ENCODE measurements around the gene MYOM3.

The MYOM3 gene

DNA sequence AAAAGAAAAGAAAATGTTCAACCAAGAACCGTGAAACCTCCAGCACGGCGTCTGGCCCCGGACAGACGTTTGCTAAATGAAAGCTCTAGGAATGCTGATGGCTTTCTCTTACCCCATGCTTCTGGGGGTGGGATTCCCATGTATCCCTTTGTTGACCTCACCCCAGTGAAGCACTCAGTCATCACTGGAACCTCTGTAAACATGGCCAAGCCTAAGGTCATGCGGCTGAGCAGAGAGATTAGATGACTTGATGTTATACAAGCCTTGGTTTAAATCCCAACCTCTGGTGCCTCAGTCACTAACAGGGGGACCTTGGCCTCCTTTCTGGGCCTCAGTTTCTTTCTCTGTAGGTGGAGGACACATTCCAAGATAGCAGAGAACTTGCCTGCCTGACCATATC, 2.8 kb upstream of the MYOM3 start:
- DNase-seq (ENCODE audit: low read depth), result no peak

DNA sequence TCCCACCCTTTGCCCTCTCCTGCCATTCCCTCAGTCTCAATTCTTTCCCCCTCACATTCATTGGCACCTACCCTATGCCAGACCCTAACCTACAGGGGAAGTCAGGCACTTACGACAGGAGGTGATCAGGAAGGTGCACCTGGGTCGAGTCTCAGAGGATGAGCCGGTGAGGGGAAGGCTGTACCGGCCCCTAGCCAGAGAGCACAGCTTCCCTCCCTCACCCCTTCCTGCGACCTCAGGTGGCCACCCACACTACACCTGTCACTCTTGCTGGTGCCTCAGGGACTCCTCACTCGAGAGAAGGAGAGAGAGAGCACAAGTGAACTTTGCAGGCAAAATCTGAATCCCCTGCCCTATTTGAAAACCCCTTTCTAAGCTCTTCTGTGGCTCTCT, 1.7 kb upstream of the MYOM3 start:
- DNase-seq (ENCODE audit: low read depth), result no peak

DNA sequence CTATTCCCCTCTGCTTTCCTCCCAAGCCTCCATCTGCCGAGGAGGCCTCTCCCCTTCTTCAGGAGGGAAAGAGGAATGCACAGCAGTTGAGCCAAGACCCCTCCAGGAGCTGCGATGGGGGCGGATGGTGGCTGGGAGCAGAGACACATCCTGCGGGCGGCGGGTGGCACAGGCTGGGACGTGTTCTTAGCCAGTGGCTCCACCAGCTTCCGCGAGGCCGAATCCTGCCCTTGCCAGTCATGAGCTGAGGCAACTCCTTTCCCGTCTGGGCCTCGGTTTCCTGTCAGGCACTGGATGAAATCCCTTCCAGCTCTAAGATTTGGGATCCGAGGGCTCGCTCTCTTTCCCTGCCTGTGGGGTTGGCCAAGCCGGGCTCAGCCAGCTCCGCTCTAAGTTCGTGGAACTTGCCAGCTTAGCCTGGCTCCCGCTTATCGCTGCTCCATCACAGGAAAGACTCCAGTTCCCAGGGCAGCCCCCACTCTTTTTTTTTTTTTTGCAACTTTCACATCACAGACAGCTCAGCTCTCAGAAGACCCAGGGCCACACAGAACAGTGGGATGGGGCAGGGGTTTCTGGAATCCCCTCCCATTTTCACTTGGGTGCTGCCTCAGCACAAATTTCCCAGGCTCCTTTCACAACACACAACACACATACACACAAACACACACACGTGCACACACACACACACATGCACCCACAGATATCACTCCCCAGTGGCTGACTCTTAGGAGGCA, 506 bp downstream of the MYOM3 start:
- peak; percentile 38 for DNase-seq (ENCODE audit: low read depth)

DNA sequence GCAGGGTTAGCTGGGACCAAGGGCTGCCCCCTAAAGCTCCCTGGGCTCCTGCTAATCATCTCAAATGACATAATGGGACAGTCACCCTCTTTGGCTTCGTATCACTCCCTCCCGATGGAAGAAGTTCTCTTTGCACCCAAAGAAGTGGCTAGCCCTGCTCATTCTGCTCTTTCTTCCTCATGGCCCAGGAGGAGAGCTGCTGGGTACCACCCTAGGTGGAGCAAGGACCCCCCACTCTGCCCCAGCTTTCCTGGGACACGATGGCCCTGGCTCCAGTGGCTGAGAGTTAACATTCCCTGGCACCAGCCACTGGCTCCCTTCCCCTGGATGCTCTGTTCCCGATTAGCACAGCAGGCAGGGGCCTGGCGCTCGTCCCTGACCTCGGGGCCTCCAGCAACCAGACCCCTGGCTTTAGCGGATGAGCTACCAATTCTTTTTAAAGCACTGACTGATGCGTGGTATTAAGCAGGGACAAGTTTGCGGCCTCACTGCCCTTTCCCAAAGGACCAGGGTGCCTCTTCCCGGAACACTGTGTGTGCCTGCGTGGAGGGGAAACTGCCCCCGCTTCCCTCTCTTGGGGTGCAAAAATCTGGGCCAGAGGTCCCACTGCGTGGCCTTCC, 1.2 kb downstream of the MYOM3 start:
- no peak for DNase-seq (ENCODE audit: low read depth)

GRCh38 chr1:24109686-24110475, 2.1 kb downstream of the MYOM3 start:
- DNase-seq (ENCODE audit: low read depth), result no peak

GRCh38 chr1:24109166-24109483, 2.8 kb downstream of the MYOM3 start:
- no peak for DNase-seq (ENCODE audit: low read depth)

DNA sequence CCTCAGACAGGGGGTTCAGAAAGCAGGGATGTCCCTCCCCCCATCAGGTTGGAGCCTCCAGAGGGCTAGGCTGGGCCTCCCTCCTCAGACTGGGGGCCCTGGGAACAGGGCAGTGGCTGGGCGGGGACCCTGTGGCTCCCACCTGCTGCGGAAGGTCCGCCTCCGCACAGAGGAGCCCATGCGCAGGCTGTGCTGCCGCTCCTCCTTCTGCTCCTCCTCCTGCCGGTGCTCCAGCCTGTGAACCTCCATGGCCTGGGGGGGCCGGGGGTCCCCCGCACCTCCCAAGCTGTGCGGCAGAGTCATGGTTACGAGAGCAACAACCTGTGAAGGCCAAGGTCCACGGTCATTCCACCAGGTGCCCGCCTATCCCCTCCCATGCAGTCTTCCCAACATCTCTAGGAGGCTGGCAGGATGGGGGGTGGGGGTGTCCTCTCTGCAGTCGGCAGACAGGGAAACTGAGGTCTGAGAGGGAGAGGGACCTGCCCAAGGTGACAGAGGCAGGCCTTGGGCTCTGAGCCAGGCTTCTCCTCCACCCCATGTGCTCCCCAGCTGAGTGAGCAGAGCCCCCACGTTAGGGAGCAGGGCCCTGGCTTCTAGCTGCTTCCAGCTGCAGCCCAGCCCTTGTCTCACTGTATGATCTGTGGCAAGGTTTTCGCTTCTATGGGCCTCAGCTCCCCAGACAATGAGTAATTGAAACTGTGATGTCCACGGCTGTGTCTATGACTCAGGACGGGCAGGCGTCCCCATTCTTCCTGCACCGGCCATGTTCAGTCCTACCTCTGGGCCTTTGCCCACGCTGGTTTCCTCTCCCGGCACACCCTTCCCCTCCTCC, 3.4 kb downstream of the MYOM3 start:
- peak; percentile 52 for DNase-seq (ENCODE audit: low read depth)

DNA sequence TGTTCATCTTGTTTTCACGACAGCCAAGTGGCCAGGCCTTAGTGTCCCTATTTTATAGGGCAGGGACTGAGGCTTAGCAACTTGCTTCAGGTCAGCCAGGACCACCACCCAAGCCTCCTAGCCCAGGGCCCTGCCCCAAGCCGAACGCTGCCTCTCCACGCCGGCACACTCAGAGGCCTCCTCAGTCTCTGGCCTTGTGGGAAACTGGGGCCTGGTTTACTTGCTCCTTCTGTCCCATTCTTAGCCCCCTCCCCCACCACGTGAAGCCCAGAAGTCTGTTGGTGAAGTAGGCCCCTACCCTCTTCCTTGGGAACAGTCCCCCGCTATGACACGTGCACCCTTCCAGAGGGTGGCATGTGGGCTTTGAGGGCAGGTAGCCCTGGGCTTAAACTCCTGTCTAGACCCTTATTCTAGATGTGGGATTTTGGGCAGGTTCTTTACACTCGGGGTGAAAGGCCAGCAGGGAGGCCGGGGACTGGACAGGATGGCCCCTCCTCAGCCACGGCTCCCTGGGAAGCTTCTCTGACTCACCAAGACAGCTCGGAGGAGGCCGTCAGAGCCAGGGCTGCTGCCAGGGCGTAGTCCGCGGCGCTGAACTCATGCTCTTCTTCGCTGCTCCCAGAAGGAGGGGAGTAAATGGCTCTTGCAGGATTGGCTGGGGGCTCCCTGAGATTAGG, 4.3 kb downstream of the MYOM3 start:
- DNase-seq (ENCODE audit: low read depth), result peak; percentile 41

GRCh38 chr1:24105368-24106160, 6.4 kb downstream of the MYOM3 start:
- no peak for DNase-seq (ENCODE audit: low read depth)

- no peak for DNase-seq (ENCODE audit: low read depth)
Observed at GRCh38 chr1:24104854-24105253, 7.1 kb downstream of the MYOM3 start.

GRCh38 chr1:24103879-24104278, 8.1 kb downstream of the MYOM3 start:
- DNase-seq (ENCODE audit: low read depth), result no peak

DNA sequence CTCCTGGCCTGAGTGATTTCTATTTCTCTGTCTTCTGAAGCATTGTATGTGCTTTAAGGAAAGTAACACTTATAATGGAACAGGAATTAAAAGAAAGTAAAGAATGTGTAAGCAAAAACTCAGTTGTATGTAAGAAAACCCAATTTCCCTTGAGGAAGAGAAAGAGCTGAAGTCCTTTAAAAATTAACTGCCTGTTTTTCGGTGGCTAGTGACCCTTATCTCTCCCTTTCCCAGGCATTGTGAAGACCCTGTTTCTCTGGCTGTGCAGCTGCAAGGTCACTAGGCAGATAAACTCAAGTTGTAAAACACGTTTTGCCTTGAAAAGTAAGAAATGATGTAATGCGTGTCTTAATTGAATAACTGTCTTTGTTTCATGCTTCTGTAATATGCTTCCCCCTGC, 8.5 kb downstream of the MYOM3 start:
- DNase-seq (ENCODE audit: low read depth), result no peak

DNA sequence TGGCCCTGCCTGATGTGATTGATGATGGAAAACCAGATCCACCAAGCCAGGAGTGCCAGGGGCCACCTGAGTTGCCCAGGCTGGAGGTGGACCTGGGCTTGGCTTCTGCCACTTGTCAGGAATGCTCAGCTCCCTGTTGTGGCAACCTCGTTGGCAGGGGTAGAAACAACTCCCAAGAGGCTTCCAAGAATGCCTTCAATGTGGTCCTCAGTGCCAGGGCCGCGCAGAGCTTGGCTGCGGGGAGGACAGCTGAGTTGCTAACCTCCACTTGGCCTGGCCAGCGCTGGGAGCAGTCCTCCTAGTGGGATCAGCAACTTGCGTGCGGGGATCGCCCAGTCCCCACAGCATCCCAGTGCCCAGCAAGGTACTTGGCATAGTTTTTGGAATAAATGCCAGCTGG, 9.0 kb downstream of the MYOM3 start:
- no peak for DNase-seq (ENCODE audit: low read depth)

GRCh38 chr1:24101796-24102586, 9.9 kb downstream of the MYOM3 start:
- no peak for DNase-seq (ENCODE audit: low read depth)

- no peak for DNase-seq (ENCODE audit: low read depth)
Observed at GRCh38 chr1:24100945-24101737, 10.8 kb downstream of the MYOM3 start.

GRCh38 chr1:24098943-24099638, 12.8 kb downstream of the MYOM3 start:
- no peak for DNase-seq (ENCODE audit: low read depth)

- DNase-seq (ENCODE audit: low read depth), result no peak
Observed at GRCh38 chr1:24098102-24098501, 13.8 kb downstream of the MYOM3 start.

DNA sequence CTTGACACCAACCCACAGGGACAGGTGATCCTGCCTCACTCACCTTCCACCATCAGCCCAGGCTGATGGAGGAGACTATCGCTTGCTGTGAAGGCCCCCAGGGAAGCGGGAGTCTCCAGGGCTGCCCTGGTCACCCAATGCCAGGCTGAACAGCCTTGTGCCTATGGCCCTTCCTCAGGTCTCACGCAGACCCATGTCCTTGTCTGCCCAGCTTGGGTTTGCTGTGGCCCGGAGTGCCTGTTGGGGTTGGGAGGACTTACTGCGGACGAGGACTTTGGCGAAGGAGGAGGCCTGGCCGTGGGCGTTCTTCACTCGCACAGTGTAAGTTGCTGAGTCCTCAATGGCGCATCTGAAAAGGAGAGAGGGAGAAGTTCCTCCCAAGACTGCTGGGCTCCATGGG, 14.3 kb downstream of the MYOM3 start:
- DNase-seq (ENCODE audit: low read depth), result no peak

- DNase-seq (ENCODE audit: low read depth), result no peak
Observed at GRCh38 chr1:24096739-24097103, 15.2 kb downstream of the MYOM3 start.

Measured in fibroblast of gingiva (primary cell).